H9 (cell line): ENCODE data around the gene PHAX. TPM values are rescaled to one million over a fixed set of nuclear protein-coding genes. Genes with fewer than 3 reads are reported as not detected.
A peak's percentile ranks its signal among the peaks of the same experiment; 100 is the strongest.

Experiments used
- DNase-seq: peaks from one replicate; pipeline ENCODE4 v3.0.0-alpha.2; 2017
- H2AFZ ChIP-seq: one replicate; pipeline ENCODE4 v1.6.1; 2013; ENCODE audit warnings: mild to moderate bottlenecking, low read length, control low read depth, moderate library complexity
- H2AK5ac ChIP-seq: 2 replicates; pipeline ENCODE4 v1.6.1; 2013; ENCODE audit warnings: low read length, control low read depth, mixed read lengths; ENCODE audit not compliant: insufficient read length
- H2BK120ac ChIP-seq: one replicate; pipeline ENCODE4 v1.6.1; 2013; ENCODE audit warnings: low read depth, mild to moderate bottlenecking, low read length, control low read depth, inconsistent platforms; ENCODE audit not compliant: poor library complexity, severe bottlenecking
- H2BK12ac ChIP-seq: 2 replicates; pipeline ENCODE4 v1.6.1; 2013; ENCODE audit warnings: low read length, control low read depth, mixed read lengths, low read depth; ENCODE audit not compliant: insufficient read length
- H2BK15ac ChIP-seq: 2 replicates; pipeline ENCODE4 v1.6.1; 2013; ENCODE audit warnings: low read depth, low read length, control low read depth
- H2BK20ac ChIP-seq: one replicate; pipeline ENCODE4 v1.6.1; 2013; ENCODE audit warnings: low read depth, mild to moderate bottlenecking, low read length, control low read depth, inconsistent platforms; ENCODE audit not compliant: poor library complexity, severe bottlenecking
- H2BK5ac ChIP-seq: 2 replicates; pipeline ENCODE4 v1.6.1; 2013; ENCODE audit warnings: low read length, control low read depth, mixed read lengths; ENCODE audit not compliant: insufficient read length
- H3K14ac ChIP-seq: 2 replicates; pipeline ENCODE4 v1.6.1; 2013; ENCODE audit warnings: low read length, control low read depth; ENCODE audit not compliant: insufficient read depth
- H3K18ac ChIP-seq: 2 replicates; pipeline ENCODE4 v1.6.1; 2013; ENCODE audit warnings: low read depth, mild to moderate bottlenecking, mixed read lengths, low read length, control low read depth; ENCODE audit not compliant: insufficient read length
- H3K23ac ChIP-seq: 2 replicates; pipeline ENCODE4 v1.6.1; 2013; ENCODE audit warnings: low read length, control low read depth, mixed read lengths, low read depth; ENCODE audit not compliant: insufficient read length
- H3K23me2 ChIP-seq: 2 replicates; pipeline ENCODE4 v1.6.1; 2013; ENCODE audit warnings: low read depth, mild to moderate bottlenecking, mixed read lengths, low read length, control low read depth; ENCODE audit not compliant: insufficient read length, poor library complexity, severe bottlenecking
- H3K27ac ChIP-seq: 2 replicates; pipeline ENCODE4 v1.5.1; 2013; ENCODE audit warnings: low read length, control low read depth, mixed read lengths, low read depth; ENCODE audit not compliant: insufficient read length
- H3K27me3 ChIP-seq: 2 replicates; pipeline ENCODE4 v1.6.1; 2013; ENCODE audit warnings: low read length, control low read depth, inconsistent platforms; ENCODE audit not compliant: insufficient read depth
- H3K4ac ChIP-seq: 2 replicates; pipeline ENCODE4 v1.6.1; 2013; ENCODE audit warnings: low read depth, mild to moderate bottlenecking, control low read depth, inconsistent platforms, low read length, moderate library complexity
- H3K4me1 ChIP-seq: 2 replicates; pipeline ENCODE4 v1.6.1; 2013; ENCODE audit warnings: low read length, control low read depth, inconsistent platforms; ENCODE audit not compliant: insufficient read depth
- H3K4me2 ChIP-seq: 2 replicates; pipeline ENCODE4 v1.6.1; 2013; ENCODE audit warnings: low read length, control low read depth, mixed read lengths; ENCODE audit not compliant: insufficient read length, insufficient read depth
- H3K56ac ChIP-seq: 2 replicates; pipeline ENCODE4 v1.6.1; 2013; ENCODE audit warnings: low read depth, mild to moderate bottlenecking, mixed read lengths, low read length, control low read depth; ENCODE audit not compliant: insufficient read length
- H3K79me1 ChIP-seq: 2 replicates; pipeline ENCODE4 v1.6.1; 2013; ENCODE audit warnings: low read depth, mild to moderate bottlenecking, moderate library complexity, low read length, control low read depth, inconsistent platforms; ENCODE audit not compliant: insufficient read depth, poor library complexity, severe bottlenecking
- H3K79me2 ChIP-seq: 2 replicates; pipeline ENCODE4 v1.6.1; 2013; ENCODE audit warnings: low read length, control low read depth, inconsistent platforms; ENCODE audit not compliant: insufficient read depth
- H3K9ac ChIP-seq: 2 replicates; pipeline ENCODE4 v1.6.1; 2013; ENCODE audit warnings: low read length, control low read depth, mixed read lengths; ENCODE audit not compliant: insufficient read length; ENCODE audit errors: extremely low read depth
- H3K9me3 ChIP-seq: one replicate; pipeline ENCODE4 v1.6.1; 2013; ENCODE audit warnings: low read depth, low read length, inconsistent platforms; ENCODE audit not compliant: control insufficient read depth
- H3T11ph ChIP-seq: one replicate; pipeline ENCODE4 v1.6.1; 2013; ENCODE audit warnings: mild to moderate bottlenecking, low read length, control low read depth, inconsistent platforms
- H4K20me1 ChIP-seq: one replicate; pipeline ENCODE4 v1.6.1; 2013; ENCODE audit not compliant: control insufficient read depth, insufficient read length, insufficient read depth
- H4K5ac ChIP-seq: 2 replicates; pipeline ENCODE4 v1.6.1; 2013; ENCODE audit warnings: low read depth, mild to moderate bottlenecking, mixed read lengths, low read length, control low read depth; ENCODE audit not compliant: insufficient read length
- H4K8ac ChIP-seq: replicated peaks from 2 replicates; pipeline ENCODE4 v1.6.1; 2013; ENCODE audit warnings: low read length, control low read depth, mixed read lengths, low read depth; ENCODE audit not compliant: insufficient read length
- H4K91ac ChIP-seq: 2 replicates; pipeline ENCODE4 v1.6.1; 2013; ENCODE audit warnings: low read depth, mild to moderate bottlenecking, moderate library complexity, mixed read lengths, low read length, control low read depth; ENCODE audit not compliant: insufficient read length
- H3K27ac Mint-ChIP-seq, 3 experiments: 2 replicates in 2 of 3; 3 replicates in 1 of 3; pipeline ENCODE4 v1.8.0; 2020 to 2021; ENCODE audit warnings: mixed read lengths in 3 of 3, mild to moderate bottlenecking in 1 of 3, moderate library complexity in 1 of 3
- H3K27me3 Mint-ChIP-seq: 2 replicates; pipeline ENCODE4 v1.8.0; 2021; ENCODE audit warnings: low read depth, mild to moderate bottlenecking, moderate library complexity, mixed read lengths
- H3K36me3 Mint-ChIP-seq, 3 experiments: 2 replicates in 2 of 3; 3 replicates in 1 of 3; pipeline ENCODE4 v1.8.0; 2020 to 2021; ENCODE audit warnings: low read depth in 3 of 3, mixed read lengths in 3 of 3; ENCODE audit not compliant: insufficient read depth in 1 of 3
- H3K4me1 Mint-ChIP-seq, 2 experiments: 2 replicates each; pipeline ENCODE4 v1.8.0; 2020; ENCODE audit warnings: mixed read lengths in 2 of 2
- H3K4me3 Mint-ChIP-seq, 2 experiments: 2 replicates in 1 of 2; 3 replicates in 1 of 2; pipeline ENCODE4 v1.8.0; 2020 to 2021; ENCODE audit warnings: mild to moderate bottlenecking in 2 of 2, mixed read lengths in 2 of 2, moderate library complexity in 1 of 2
- H3K9me3 Mint-ChIP-seq, 2 experiments: 2 replicates in 1 of 2; 3 replicates in 1 of 2; pipeline ENCODE4 v1.8.0; 2020; ENCODE audit warnings: mild to moderate bottlenecking in 2 of 2, mixed read lengths in 2 of 2, moderate library complexity in 1 of 2
- CTCF ChIP-seq: fragments of 200-600 bp; sonication (generic); conservative IDR thresholded peaks from 3 replicates; pipeline ENCODE4 v1.8.0; 2021; ENCODE audit warnings: antibody characterized with exemption, mild to moderate bottlenecking
- WGBS: extraction: QIAGEN DNeasy Blood & Tissue Kit; methylation state at CpG from one replicate; pipeline ENCODE4 v1.1.7; 2013; ENCODE audit warnings: missing lambda C conversion rate, low lambda C conversion rate, mixed read lengths; ENCODE audit not compliant: insufficient read length; ENCODE audit errors: extremely low coverage; 5-methylcytosine and 5-hydroxymethylcytosine counted together
- total RNA-seq: library from RNA; stranded (reverse); gene quantifications from 2 replicates; pipeline ENCODE4 v1.2.1, GENCODE V29; 2021

Gene PHAX
- total RNA-seq, 1 experiment from 2014 or later: 65.6 TPM

- no peak overlapping the region for H3K56ac ChIP-seq
- H3K4ac ChIP-seq: no peak overlapping the region
- H4K8ac ChIP-seq: no peak overlapping the region
- H3K27me3 ChIP-seq: no peaks in the 10 kb centered on the region
- no peaks in the 10 kb centered on the region for H3K9me3 ChIP-seq
- H3K4me2 ChIP-seq: no peak overlapping the region
- H3K79me2 ChIP-seq: no peaks in the 10 kb centered on the region
- Mint-ChIP-seq H3K36me3 (peaks cover 51 to 86% (median 81%) of the 10 kb centered on the region in 3 experiments), H3K4me1 (peaks cover 13 to 14% of the 10 kb centered on the region in 2 experiments), H3K4me3 (no peak overlapping the region), H3K27ac (peak overlapping the region in 1 of 3 experiments; percentile 57; a peak in 4 of 7 replicates), H3K27me3 (no peaks in the 10 kb centered on the region), H3K9me3 (peaks cover 0 to 8% of the 10 kb centered on the region in 2 experiments; a peak in 1 of 5 replicates)
- no peak overlapping the region for H2AK5ac ChIP-seq
- no peak overlapping the region for H3K14ac ChIP-seq
- H2BK120ac ChIP-seq: no peak overlapping the region
- H3T11ph ChIP-seq: no peak overlapping the region
- H3K23me2 ChIP-seq: no peaks in the 10 kb centered on the region
- H3K9ac ChIP-seq: no peak overlapping the region
- no CpG with 5 or more reads among the region's 9 CpGs for WGBS
- no peak overlapping the region for H2AFZ ChIP-seq
- no peaks in the 10 kb centered on the region for H3K79me1 ChIP-seq
- no peak overlapping the region for H3K23ac ChIP-seq
- no peak overlapping the region for H2BK20ac ChIP-seq
- H4K91ac ChIP-seq: no peak overlapping the region
- no peak overlapping the region for H2BK15ac ChIP-seq
- no peaks in the 10 kb centered on the region for H4K20me1 ChIP-seq
- H2BK5ac ChIP-seq: no peak overlapping the region
- DNase-seq: no peak
- TF ChIP-seq CTCF: no peak
- H3K27ac ChIP-seq: no peak overlapping the region
- no peak overlapping the region for H3K18ac ChIP-seq
- no peak overlapping the region for H4K5ac ChIP-seq
- peaks cover 2% of the 10 kb centered on the region; the same call in 1 of the 2 replicates for H3K4me1 ChIP-seq
- no peak overlapping the region for H2BK12ac ChIP-seq
Observed at GRCh38 chr5:126587551-126588390, 13.0 kb upstream of the PHAX start.
